Endodermal cell (in vitro differentiated cells): ENCODE measurements around the gene FERMT2. TPM values are rescaled to one million over a fixed set of nuclear protein-coding genes. Genes with fewer than 3 reads are reported as not detected.

ENCODE experiments used
- DNase-seq: peaks from one replicate; pipeline ENCODE4 v3.0.0-alpha.2; 2017
- H3K27ac ChIP-seq: 2 replicates; pipeline ENCODE4 v1.5.1; 2013; ENCODE audit warnings: mild to moderate bottlenecking, low read depth, low read length, moderate library complexity
- H3K27me3 ChIP-seq: 2 replicates; pipeline ENCODE4 v1.6.1; 2013; ENCODE audit warnings: mild to moderate bottlenecking, low read length, moderate library complexity; ENCODE audit not compliant: insufficient read depth, control insufficient read depth, poor library complexity, severe bottlenecking
- H3K36me3 ChIP-seq: 2 replicates; pipeline ENCODE4 v1.7.0; 2013; ENCODE audit warnings: mild to moderate bottlenecking, low read length, moderate library complexity; ENCODE audit not compliant: control insufficient read depth, insufficient read depth
- H3K4me1 ChIP-seq: one replicate; pipeline ENCODE4 v1.7.0; 2013; ENCODE audit warnings: low read length; ENCODE audit not compliant: control insufficient read depth, insufficient read depth
- H3K4me3 ChIP-seq: 2 replicates; pipeline ENCODE4 v1.5.1; 2013; ENCODE audit warnings: mild to moderate bottlenecking, low read length, moderate library complexity
- H3K9ac ChIP-seq: 2 replicates; pipeline ENCODE4 v1.6.1; 2013; ENCODE audit warnings: mild to moderate bottlenecking, low read length, moderate library complexity; ENCODE audit not compliant: poor library complexity, severe bottlenecking; ENCODE audit errors: extremely low read depth
- H3K9me3 ChIP-seq: 2 replicates; pipeline ENCODE4 v1.6.1; 2013; ENCODE audit warnings: mild to moderate bottlenecking, low read length, moderate library complexity; ENCODE audit not compliant: control insufficient read depth
- H3K27ac Mint-ChIP-seq: 2 replicates; pipeline ENCODE4 v1.8.0; 2020; ENCODE audit warnings: mixed read lengths
- H3K27me3 Mint-ChIP-seq: 2 replicates; pipeline ENCODE4 v1.8.0; 2021; ENCODE audit warnings: mild to moderate bottlenecking, mixed read lengths; ENCODE audit not compliant: insufficient read depth
- H3K36me3 Mint-ChIP-seq: 2 replicates; pipeline ENCODE4 v1.8.0; 2020; ENCODE audit warnings: low read depth, mixed read lengths
- H3K4me1 Mint-ChIP-seq: 2 replicates; pipeline ENCODE4 v1.8.0; 2020; ENCODE audit warnings: mixed read lengths
- H3K4me3 Mint-ChIP-seq: 2 replicates; pipeline ENCODE4 v1.8.0; 2020; ENCODE audit warnings: mild to moderate bottlenecking, moderate library complexity, mixed read lengths
- H3K9me3 Mint-ChIP-seq: 2 replicates; pipeline ENCODE4 v1.8.0; 2020; ENCODE audit warnings: mild to moderate bottlenecking, mixed read lengths
- WGBS, 2 experiments: methylation state at CpG; one replicate each; pipeline versions ENCODE4 v1.1.5 to v1.1.7; 2013; ENCODE audit warnings: missing lambda C conversion rate in 2 of 2, mixed read lengths in 1 of 2; ENCODE audit not compliant: insufficient coverage in 1 of 2, insufficient read length in 1 of 2; 5-methylcytosine and 5-hydroxymethylcytosine counted together
- total RNA-seq, 2 donors: library from RNA; stranded (reverse); fragmentation: NEBNext Ultra II Directional in 1 of 2; extraction: Animal tissue kit (Norgen Biotek cat#: 25700) in 1 of 2; gene quantifications; 2 replicates in 1 of 2; 3 replicates in 1 of 2; pipeline ENCODE4 v1.2.1, GENCODE V29; 2021
- TF ChIP-seq, protein P1 (sequence below): fragments of 200-600 bp; sonication (generic); conservative IDR thresholded peaks from 2 replicates; pipeline ENCODE4 v1.5.0; 2021; ENCODE audit warnings: antibody characterized with exemption, mild to moderate bottlenecking

FERMT2 gene
- total RNA-seq, 2 donors from 2014 or later, result 350 to 377 TPM

DNA sequence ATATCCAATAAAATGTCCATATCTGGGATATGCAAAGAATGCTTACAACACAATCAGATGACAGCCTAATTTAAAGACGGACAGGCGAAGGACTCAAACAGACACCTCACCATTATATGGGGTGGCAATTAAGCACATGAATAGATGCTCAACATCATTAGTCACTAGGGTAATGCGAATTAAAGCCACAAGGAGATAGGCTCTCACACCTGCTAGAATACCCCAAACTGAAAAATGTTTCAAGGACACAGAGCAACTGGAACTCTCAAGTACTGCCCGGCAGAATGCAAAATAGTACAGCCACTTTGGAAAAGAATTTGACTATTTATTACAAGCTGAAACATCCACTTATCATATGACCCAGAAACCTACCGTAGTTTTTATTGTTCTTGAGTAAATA, 42.9 kb downstream of the FERMT2 start:
- no peak overlapping the region for H3K27ac ChIP-seq
- H3K27me3 ChIP-seq, result no peaks in the 10 kb centered on the region
- Mint-ChIP-seq H3K4me3 (no peak overlapping the region), H3K9me3 (no peaks in the 10 kb centered on the region), H3K27me3 (no peaks in the 10 kb centered on the region), H3K27ac (no peak overlapping the region), H3K36me3 (peaks cover 65% of the 10 kb centered on the region), H3K4me1 (peaks cover 16% of the 10 kb centered on the region)
- TF ChIP-seq, protein P1, sequence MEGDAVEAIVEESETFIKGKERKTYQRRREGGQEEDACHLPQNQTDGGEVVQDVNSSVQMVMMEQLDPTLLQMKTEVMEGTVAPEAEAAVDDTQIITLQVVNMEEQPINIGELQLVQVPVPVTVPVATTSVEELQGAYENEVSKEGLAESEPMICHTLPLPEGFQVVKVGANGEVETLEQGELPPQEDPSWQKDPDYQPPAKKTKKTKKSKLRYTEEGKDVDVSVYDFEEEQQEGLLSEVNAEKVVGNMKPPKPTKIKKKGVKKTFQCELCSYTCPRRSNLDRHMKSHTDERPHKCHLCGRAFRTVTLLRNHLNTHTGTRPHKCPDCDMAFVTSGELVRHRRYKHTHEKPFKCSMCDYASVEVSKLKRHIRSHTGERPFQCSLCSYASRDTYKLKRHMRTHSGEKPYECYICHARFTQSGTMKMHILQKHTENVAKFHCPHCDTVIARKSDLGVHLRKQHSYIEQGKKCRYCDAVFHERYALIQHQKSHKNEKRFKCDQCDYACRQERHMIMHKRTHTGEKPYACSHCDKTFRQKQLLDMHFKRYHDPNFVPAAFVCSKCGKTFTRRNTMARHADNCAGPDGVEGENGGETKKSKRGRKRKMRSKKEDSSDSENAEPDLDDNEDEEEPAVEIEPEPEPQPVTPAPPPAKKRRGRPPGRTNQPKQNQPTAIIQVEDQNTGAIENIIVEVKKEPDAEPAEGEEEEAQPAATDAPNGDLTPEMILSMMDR, result no peak
- peaks cover 74% of the 10 kb centered on the region for H3K36me3 ChIP-seq
- H3K4me3 ChIP-seq, result no peak overlapping the region
- no peaks in the 10 kb centered on the region for H3K4me1 ChIP-seq
- no peak overlapping the region for H3K9ac ChIP-seq
- 95 to 96% methylated on average over 4 to 5 of the region's 5 CpGs for WGBS, 2 experiments
- no peaks in the 10 kb centered on the region for H3K9me3 ChIP-seq
- no peak for DNase-seq

DNA sequence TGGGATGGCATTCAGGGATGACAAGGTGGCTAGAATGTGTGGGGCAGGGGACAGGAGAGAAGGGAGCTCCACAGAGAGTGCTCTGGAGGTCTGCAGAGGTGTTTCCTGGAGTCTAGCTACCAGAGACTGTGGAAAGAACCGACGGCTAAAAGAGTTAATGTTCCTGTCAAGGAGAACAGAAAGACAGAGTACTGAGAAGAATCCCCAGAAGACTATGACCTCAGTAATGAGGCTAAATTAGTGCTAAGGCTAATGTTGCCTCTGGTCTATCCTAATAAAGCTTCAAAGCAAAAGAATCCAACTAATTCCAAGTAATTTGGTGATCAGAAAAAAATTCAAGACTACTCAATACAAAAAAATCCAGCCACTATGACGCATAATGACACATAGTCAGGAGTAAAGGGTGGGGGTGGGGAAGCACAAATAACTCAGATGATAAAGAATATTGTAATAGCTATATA, 44.7 kb downstream of the FERMT2 start:
- TF ChIP-seq, protein P1, result no peak
- Histone ChIP-seq H3K27ac (no peak overlapping the region), H3K4me1 (no peaks in the 10 kb centered on the region), H3K27me3 (no peaks in the 10 kb centered on the region), H3K9ac (no peak overlapping the region), H3K36me3 (peaks cover 65% of the 10 kb centered on the region), H3K4me3 (no peak overlapping the region), H3K9me3 (no peaks in the 10 kb centered on the region)
- H3K27ac Mint-ChIP-seq, result peak overlapping the region; percentile 82
- H3K4me3 Mint-ChIP-seq, result no peak overlapping the region
- H3K36me3 Mint-ChIP-seq, result peaks cover 68% of the 10 kb centered on the region
- DNase-seq, result no peak
- 75 to 93% methylated on average over 2 of the region's 3 CpGs for WGBS, 2 experiments
- no peaks in the 10 kb centered on the region for H3K27me3 Mint-ChIP-seq
- H3K9me3 Mint-ChIP-seq, result no peaks in the 10 kb centered on the region
- peaks cover 24% of the 10 kb centered on the region for H3K4me1 Mint-ChIP-seq

DNA sequence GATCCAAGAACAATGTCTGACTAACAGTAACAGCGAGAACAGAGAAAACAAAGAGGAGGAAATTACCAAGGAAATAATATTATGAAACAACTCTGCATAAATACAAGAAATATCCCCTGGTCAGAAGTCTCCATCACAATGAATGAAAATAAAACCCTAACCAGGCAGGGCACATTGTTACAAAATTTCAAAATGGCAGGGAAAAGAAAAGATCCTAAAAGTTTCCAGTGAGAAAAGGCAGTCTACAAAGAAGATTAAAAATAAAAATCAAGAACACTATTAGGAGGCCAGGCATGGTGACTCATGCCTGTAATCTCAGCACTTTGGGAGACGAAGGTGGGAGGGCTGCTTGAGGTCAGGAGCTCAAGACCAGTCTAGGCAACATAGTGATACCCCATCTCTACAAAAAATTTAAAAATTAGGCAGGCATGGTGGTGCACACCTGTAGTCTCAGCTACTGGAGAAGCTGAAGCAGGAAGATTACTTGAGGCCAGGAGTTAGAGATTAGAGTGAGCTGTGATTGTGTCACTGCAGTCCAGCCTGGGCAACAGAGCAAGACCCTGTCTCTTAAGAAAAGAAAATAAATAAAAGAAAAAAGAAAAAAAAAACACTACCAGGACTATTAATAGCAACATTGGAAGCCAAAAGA, 47.8 kb downstream of the FERMT2 start:
- H3K27me3 Mint-ChIP-seq, result no peaks in the 10 kb centered on the region
- H3K36me3 Mint-ChIP-seq, result peaks cover 61% of the 10 kb centered on the region
- 57 to 95% methylated on average over 1 to 2 of the region's 2 CpGs for WGBS, 2 experiments
- Histone ChIP-seq H3K4me3 (no peak overlapping the region), H3K9me3 (no peaks in the 10 kb centered on the region), H3K36me3 (peaks cover 55% of the 10 kb centered on the region), H3K4me1 (peaks cover 4% of the 10 kb centered on the region), H3K27ac (peak overlapping the region; percentile 45), H3K9ac (no peak overlapping the region), H3K27me3 (no peaks in the 10 kb centered on the region)
- H3K4me3 Mint-ChIP-seq, result no peak overlapping the region
- H3K9me3 Mint-ChIP-seq, result no peaks in the 10 kb centered on the region
- H3K4me1 Mint-ChIP-seq, result peaks cover 23% of the 10 kb centered on the region
- DNase-seq, result no peak
- TF ChIP-seq, protein P1, result no peak
- peak overlapping the region; percentile 57 for H3K27ac Mint-ChIP-seq
